GM23338 (cell line): ENCODE data around the gene MYLK3. TPM values are rescaled to one million over a fixed set of nuclear protein-coding genes. Genes with fewer than 3 reads are reported as not detected.
A peak's percentile ranks its signal among the peaks of the same experiment; 100 is the strongest.

ENCODE experiments used
- ATAC-seq: fragments of 200-7000 bp; cut with Tn5 transposase; 3 replicates; pipeline ENCODE4 v1.9.1; 2020
- DNase-seq: peaks from one replicate; pipeline ENCODE4 v3.0.0-alpha.2; 2015; ENCODE audit warnings: low spot score
- H2AFZ ChIP-seq: fragments of 200-600 bp; sonication (generic); 2 replicates; pipeline ENCODE4 v1.8.0; 2016; ENCODE audit warnings: antibody characterized with exemption, mild to moderate bottlenecking, moderate library complexity
- H3F3A ChIP-seq: fragments of 200-600 bp; sonication (generic); replicated peaks from 2 replicates; pipeline ENCODE4 v1.8.0; 2017; ENCODE audit warnings: antibody characterized with exemption, mixed run types, low read depth
- H3K27ac ChIP-seq: fragments of 200-600 bp; sonication (generic); 2 replicates; pipeline ENCODE4 v1.6.1; 2016; ENCODE audit warnings: low read depth
- H3K27me3 ChIP-seq: fragments of 200-600 bp; sonication (generic); 2 replicates; pipeline ENCODE4 v1.8.0; 2016; ENCODE audit warnings: mild to moderate bottlenecking, mixed run types, moderate library complexity; ENCODE audit not compliant: insufficient read depth
- H3K36me3 ChIP-seq: fragments of 200-600 bp; sonication (generic); 2 replicates; pipeline ENCODE4 v1.8.0; 2016; ENCODE audit warnings: mild to moderate bottlenecking; ENCODE audit not compliant: insufficient read depth
- H3K4me1 ChIP-seq: fragments of 200-600 bp; sonication (generic); 2 replicates; pipeline ENCODE4 v1.8.0; 2016; ENCODE audit warnings: mild to moderate bottlenecking, moderate library complexity; ENCODE audit not compliant: insufficient read depth
- H3K4me2 ChIP-seq: fragments of 200-600 bp; sonication (generic); 2 replicates; pipeline ENCODE4 v1.7.1; 2017; ENCODE audit warnings: mixed run types
- H3K4me3 ChIP-seq: fragments of 200-600 bp; sonication (generic); 2 replicates; pipeline ENCODE4 v1.6.1; 2016; ENCODE audit warnings: mixed run types
- H3K79me2 ChIP-seq: fragments of 200-600 bp; sonication (generic); replicated peaks from 2 replicates; pipeline ENCODE4 v1.8.0; 2017; ENCODE audit warnings: mild to moderate bottlenecking; ENCODE audit not compliant: insufficient read depth
- H3K9me2 ChIP-seq: fragments of 200-600 bp; sonication (generic); 2 replicates; pipeline ENCODE4 v1.8.0; 2017; ENCODE audit not compliant: insufficient read depth
- H4K20me1 ChIP-seq: fragments of 200-600 bp; sonication (generic); replicated peaks from 2 replicates; pipeline ENCODE4 v1.8.0; 2017; ENCODE audit warnings: mild to moderate bottlenecking; ENCODE audit not compliant: insufficient read depth
- H3K27ac Mint-ChIP-seq: 2 replicates; pipeline ENCODE4 v1.8.0; 2020; ENCODE audit warnings: inconsistent platforms, mild to moderate bottlenecking, moderate library complexity, mixed read lengths
- H3K27me3 Mint-ChIP-seq: 3 replicates; pipeline ENCODE4 v1.8.0; 2022; ENCODE audit warnings: low read depth, mild to moderate bottlenecking, moderate library complexity, mixed read lengths, inconsistent platforms; ENCODE audit not compliant: insufficient read depth, poor library complexity
- H3K36me3 Mint-ChIP-seq: 3 replicates; pipeline ENCODE4 v1.8.0; 2021; ENCODE audit warnings: low read depth, mild to moderate bottlenecking, inconsistent platforms, moderate library complexity, mixed read lengths
- H3K4me1 Mint-ChIP-seq: 3 replicates; pipeline ENCODE4 v1.8.0; 2020; ENCODE audit warnings: mild to moderate bottlenecking, inconsistent platforms, mixed read lengths
- H3K4me3 Mint-ChIP-seq: 3 replicates; pipeline ENCODE4 v1.8.0; 2021; ENCODE audit warnings: moderate library complexity, mild to moderate bottlenecking, inconsistent platforms, mixed read lengths
- H3K9me3 Mint-ChIP-seq: 3 replicates; pipeline ENCODE4 v1.8.0; 2020; ENCODE audit warnings: moderate library complexity, mild to moderate bottlenecking, inconsistent platforms, mixed read lengths
- CREB1 ChIP-seq: fragments of 250-450 bp; sonication (Bioruptor Pico); IDR thresholded peaks from 2 replicates; pipeline ENCODE4 v1.5.0; 2020; ENCODE audit warnings: low read depth, mild to moderate bottlenecking, moderate library complexity
- CTCF ChIP-seq, 2 experiments: fragments of 200-600 bp in 1 of 2; sonication (generic) in 1 of 2; conservative IDR thresholded peaks; 2 replicates each; pipeline versions ENCODE4 v1.5.1 to v1.6.1; 2016 to 2017; ENCODE audit warnings: antibody characterized with exemption in 2 of 2, low read depth in 2 of 2, mild to moderate bottlenecking in 2 of 2, moderate library complexity in 1 of 2
- ETS1 ChIP-seq: IDR thresholded peaks from 2 replicates; pipeline ENCODE4 v1.6.1; 2016; ENCODE audit warnings: antibody characterized with exemption
- EZH2 ChIP-seq: fragments of 200-600 bp; sonication (generic); IDR thresholded peaks from one replicate; pipeline ENCODE4 v1.8.0; 2017; ENCODE audit warnings: antibody characterized with exemption, mild to moderate bottlenecking, low read depth; ENCODE audit not compliant: unreplicated experiment
- EZH2phosphoT487 ChIP-seq: fragments of 200-600 bp; sonication (generic); IDR thresholded peaks from one replicate; pipeline ENCODE4 v1.8.1; 2018; ENCODE audit warnings: antibody characterized with exemption; ENCODE audit not compliant: unreplicated experiment
- JUNB ChIP-seq: IDR thresholded peaks from one replicate; pipeline ENCODE4 v1.6.1; 2016; ENCODE audit warnings: antibody characterized with exemption; ENCODE audit not compliant: unreplicated experiment
- NANOG ChIP-seq: IDR thresholded peaks from 2 replicates; pipeline ENCODE4 v1.6.1; 2016; ENCODE audit warnings: antibody characterized with exemption, borderline replicate concordance
- POLR2AphosphoS5 ChIP-seq: IDR thresholded peaks from 2 replicates; pipeline ENCODE4 v1.6.1; 2016; ENCODE audit warnings: antibody characterized with exemption, low read depth
- REST ChIP-seq: IDR thresholded peaks from one replicate; pipeline ENCODE4 v1.6.1; 2018; ENCODE audit warnings: antibody characterized with exemption; ENCODE audit not compliant: unreplicated experiment
- STAT1 ChIP-seq: IDR thresholded peaks from one replicate; pipeline ENCODE4 v1.6.1; 2016; ENCODE audit warnings: antibody characterized with exemption; ENCODE audit not compliant: unreplicated experiment
- ZNF114 ChIP-seq: fragments of 250-450 bp; sonication (Bioruptor Pico); IDR thresholded peaks from 2 replicates; pipeline ENCODE4 v1.5.0; 2020; ENCODE audit warnings: mild to moderate bottlenecking, moderate library complexity
- ZNF331 ChIP-seq: fragments of 250-450 bp; sonication (Bioruptor Pico); IDR thresholded peaks from 2 replicates; pipeline ENCODE4 v1.5.0; 2020; ENCODE audit warnings: low read depth, mild to moderate bottlenecking, moderate library complexity
- ZNF462 ChIP-seq: fragments of 250-450 bp; sonication (Bioruptor Pico); IDR thresholded peaks from 2 replicates; pipeline ENCODE4 v1.5.0; 2020; ENCODE audit warnings: mild to moderate bottlenecking, moderate library complexity
- polyA plus RNA-seq: library from polyadenylated mRNA; unstranded; fragments of >200 nt; fragmentation: Nextera tagmentation; extraction: Ambion mirVana; gene quantifications from 2 replicates; pipeline ENCODE4 v1.2.1, GENCODE V29; 2016
- total RNA-seq: library from RNA; depleted of rRNA; stranded (reverse); fragments of >200 nt; shearing (Covaris generic); gene quantifications from 2 replicates; pipeline ENCODE4 v1.2.3, GENCODE V29; 2014

The MYLK3 gene
- total and polyA plus RNA-seq, 2 experiments from 2014 or later = 0.18 to 0.63 TPM

- TF ChIP-seq EZH2phosphoT487 = no peak
These were observed 34.2 kb upstream of the MYLK3 start (continued) for GRCh38 chr16:46782320-46782719.

GRCh38 chr16:46777804-46778203, 29.7 kb upstream of the MYLK3 start:
- Histone ChIP-seq H3F3A (no peaks in the 10 kb centered on the region), H3K4me2 (no peak overlapping the region), H3K79me2 (no peaks in the 10 kb centered on the region), H3K27me3 (no peaks in the 10 kb centered on the region), H2AFZ (no peak overlapping the region), H3K27ac (no peak overlapping the region), H3K4me3 (no peak overlapping the region), H3K36me3 (no peaks in the 10 kb centered on the region), H3K4me1 (no peaks in the 10 kb centered on the region), H3K9me2 (no peaks in the 10 kb centered on the region), H4K20me1 (no peaks in the 10 kb centered on the region)
- Mint-ChIP-seq H3K9me3 (peaks cover 7% of the 10 kb centered on the region; the same call in 2 of the 3 replicates), H3K27ac (no peak overlapping the region), H3K4me3 (no peak overlapping the region), H3K27me3 (peaks cover 4% of the 10 kb centered on the region), H3K36me3 (peaks cover 4% of the 10 kb centered on the region; the same call in 1 of the 3 replicates), H3K4me1 (no peaks in the 10 kb centered on the region)
- ATAC-seq = peak; percentile 37; the same call in 2 of the 3 replicates
- TF ChIP-seq ETS1 (no peak), CTCF (conservative IDR thresholded peaks at IDR 0.05; ENCODE audit: low read depth in 2 of 2) (no peak), ZNF462 (CRISPR knock-in tag) (no peak), NANOG (no peak), CREB1 (CRISPR knock-in tag) (no peak), ZNF331 (CRISPR knock-in tag) (no peak), JUNB (no peak), EZH2 (no peak), ZNF114 (CRISPR knock-in tag) (no peak), STAT1 (no peak), POLR2AphosphoS5 (no peak), EZH2phosphoT487 (no peak), REST (no peak)
- no peak for DNase-seq
